GM18508 (cell line): ENCODE results near the gene GPER1.
"Not testable (repeated sequence)": the region's sequence is repeated elsewhere in the genome, so short reads cannot be mapped to it uniquely, and the experiment has no call there.

Source experiments
- ATAC-seq: cut with Tn5 transposase; IDR thresholded peaks from one replicate; pipeline ENCODE4 v1.9.1; 2021; ENCODE audit warnings: moderate number of reproducible peaks; ENCODE audit not compliant: insufficient read depth, unreplicated experiment

GPER1 gene

DNA sequence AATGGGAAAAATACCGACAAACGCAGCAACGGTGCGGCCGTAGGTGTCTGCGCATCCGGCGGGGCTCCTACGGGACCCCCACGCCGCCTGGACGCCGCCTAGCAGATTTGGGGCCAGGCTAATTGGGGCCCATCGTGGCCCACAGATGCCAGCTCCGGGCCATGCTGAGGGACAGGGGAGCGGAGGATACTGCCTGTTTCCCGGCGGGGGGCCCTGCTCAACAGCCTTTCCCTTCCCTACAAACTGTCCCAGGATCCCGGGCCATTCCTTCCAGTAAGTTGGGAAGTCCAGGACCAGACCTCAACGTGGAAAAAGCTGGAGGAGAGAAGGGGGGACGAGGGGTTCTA, 21.7 kb upstream of the GPER1 start:
- ATAC-seq = no peak

GRCh38 chr7:1068013-1068412, 19.9 kb upstream of the GPER1 start:
- no peak for ATAC-seq

DNA sequence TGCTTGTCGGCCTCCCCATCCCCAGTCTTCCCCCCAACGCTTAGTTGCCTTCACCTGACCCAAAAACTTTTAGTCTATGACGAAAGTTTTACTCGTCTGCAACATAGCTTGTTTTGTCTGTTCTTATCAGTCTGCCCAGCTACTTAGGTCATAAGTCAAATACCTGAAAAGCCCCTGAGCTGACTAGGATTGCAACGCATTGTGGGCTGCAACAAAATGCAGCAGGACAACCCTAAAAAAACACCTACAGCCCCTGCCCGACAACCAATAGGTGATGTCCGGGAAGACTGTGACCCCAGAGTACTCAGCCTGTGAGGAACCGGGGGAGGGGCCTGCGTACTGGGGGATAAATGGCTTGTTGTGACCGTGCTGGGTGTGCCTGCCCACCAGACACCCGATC, 19.3 kb upstream of the GPER1 start:
- no peak for ATAC-seq

- ATAC-seq = no peak
These were observed 17.3 kb upstream of the GPER1 start for GRCh38 chr7:1070544-1071011.

GRCh38 chr7:1071731-1072254, 16.1 kb upstream of the GPER1 start:
- ATAC-seq = no peak

- no peak for ATAC-seq
These were observed 14.6 kb upstream of the GPER1 start for GRCh38 chr7:1073142-1073977.

DNA sequence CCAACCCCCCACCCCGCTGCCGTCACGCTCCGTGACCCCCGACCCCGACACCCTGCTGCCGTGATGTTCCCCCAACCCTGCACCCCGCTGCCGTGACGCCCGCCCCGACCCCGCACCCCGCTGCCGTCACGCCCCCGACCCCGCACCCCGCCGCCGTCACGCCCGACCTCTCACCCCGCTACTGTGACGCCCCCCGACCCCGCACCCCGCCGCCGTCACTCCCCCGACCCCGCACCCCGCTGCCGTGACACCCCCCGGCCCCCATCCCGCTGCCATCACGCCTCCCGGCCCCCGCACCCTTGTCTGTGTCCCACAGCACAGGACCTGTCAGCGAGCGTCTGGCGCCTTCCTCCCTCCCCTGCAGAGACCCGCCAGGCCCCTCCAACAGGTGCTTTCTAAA, 13.9 kb upstream of the GPER1 start:
- not testable (repeated sequence) for ATAC-seq

GRCh38 chr7:1074593-1075431, 13.1 kb upstream of the GPER1 start:
- no peak for ATAC-seq

GRCh38 chr7:1076184-1077072, 11.5 kb upstream of the GPER1 start:
- no peak for ATAC-seq

DNA sequence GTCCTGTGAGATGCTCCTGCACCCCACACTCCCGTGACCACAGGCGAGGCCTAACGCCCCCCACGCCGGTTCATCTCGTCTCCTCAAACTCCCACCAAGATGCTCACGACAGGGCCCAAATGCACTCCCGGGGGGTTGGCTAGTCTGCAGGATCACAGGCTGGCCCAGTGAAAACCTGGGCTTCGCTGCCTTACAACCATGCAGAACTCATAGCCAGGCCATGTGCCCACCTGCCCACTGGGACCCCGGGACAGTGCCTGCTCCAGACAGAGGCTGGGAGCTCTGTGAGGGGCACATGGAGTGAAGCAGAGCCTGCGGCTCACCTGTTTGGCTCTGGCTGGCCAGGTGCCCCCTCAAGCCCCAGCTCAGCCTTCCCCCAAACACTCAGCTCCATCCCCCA, 9.4 kb upstream of the GPER1 start:
- no peak for ATAC-seq

- ATAC-seq = no peak
These were observed 8.9 kb upstream of the GPER1 start for GRCh38 chr7:1078985-1079384.

GRCh38 chr7:1079546-1079945, 8.4 kb upstream of the GPER1 start:
- no peak for ATAC-seq

GRCh38 chr7:1080252-1080920, 7.5 kb upstream of the GPER1 start:
- no peak for ATAC-seq

DNA sequence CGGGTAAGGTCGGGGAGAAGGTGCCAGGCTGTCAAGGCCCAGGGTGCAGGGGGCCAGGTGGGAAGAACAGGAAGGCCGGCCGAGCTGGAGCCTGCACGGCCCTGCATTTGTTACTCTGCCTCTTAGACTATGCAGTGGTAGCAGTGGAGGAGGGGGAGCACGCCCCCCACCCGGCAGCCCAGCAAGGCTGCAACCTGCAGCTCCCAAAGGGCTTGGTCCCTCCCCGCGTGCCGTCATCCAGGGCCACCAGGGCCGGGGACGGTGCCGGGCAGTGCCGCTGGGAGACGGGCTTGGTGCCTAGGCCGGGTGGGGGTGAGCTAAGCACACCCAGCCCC, 7.0 kb upstream of the GPER1 start:
- no peak for ATAC-seq

GRCh38 chr7:1081336-1081735, 6.6 kb upstream of the GPER1 start:
- ATAC-seq = no peak

DNA sequence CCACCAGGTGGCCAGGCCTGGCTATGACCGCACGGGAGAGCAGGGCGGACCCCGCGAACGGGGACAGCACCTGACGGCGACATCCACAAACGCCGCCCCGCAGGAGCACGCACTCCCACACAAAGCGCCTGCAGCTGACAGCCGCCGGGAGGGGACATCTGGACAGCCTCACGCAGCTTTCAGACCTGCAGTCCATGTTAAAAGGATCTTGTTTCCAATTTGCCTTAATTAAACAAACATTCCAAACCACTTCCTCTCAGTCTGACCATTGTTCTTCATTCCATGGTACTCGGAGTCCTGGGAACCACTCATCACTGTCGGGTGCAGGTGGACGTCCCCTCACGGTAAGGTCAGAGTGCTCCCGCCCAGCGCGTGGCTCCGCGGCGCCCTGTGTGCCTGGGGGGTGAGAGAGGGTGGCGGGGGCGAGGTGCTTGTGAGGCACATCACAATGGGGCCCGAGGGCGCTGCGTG, 5.9 kb upstream of the GPER1 start:
- ATAC-seq = no peak

GRCh38 chr7:1083729-1084657, 3.9 kb upstream of the GPER1 start:
- ATAC-seq = no peak

DNA sequence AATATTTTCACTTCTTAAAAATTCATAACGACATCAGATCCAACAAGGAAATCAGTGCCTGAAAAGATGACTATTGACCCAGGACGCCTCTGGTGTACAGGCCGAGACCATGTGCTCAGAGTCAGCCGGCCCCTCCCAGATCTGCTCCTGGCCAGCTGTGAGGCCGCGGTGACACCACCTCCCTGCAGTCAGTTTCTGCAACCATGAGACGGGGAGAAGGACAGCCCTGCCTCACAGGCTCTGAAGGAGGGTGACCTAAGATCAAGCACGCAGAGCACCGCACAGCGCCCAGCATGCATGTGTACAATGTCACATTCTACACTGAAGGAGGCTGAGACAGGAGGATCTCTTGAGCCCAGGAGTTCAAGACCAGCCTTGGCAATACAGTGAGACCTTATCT, 2.6 kb upstream of the GPER1 start:
- ATAC-seq = no peak

DNA sequence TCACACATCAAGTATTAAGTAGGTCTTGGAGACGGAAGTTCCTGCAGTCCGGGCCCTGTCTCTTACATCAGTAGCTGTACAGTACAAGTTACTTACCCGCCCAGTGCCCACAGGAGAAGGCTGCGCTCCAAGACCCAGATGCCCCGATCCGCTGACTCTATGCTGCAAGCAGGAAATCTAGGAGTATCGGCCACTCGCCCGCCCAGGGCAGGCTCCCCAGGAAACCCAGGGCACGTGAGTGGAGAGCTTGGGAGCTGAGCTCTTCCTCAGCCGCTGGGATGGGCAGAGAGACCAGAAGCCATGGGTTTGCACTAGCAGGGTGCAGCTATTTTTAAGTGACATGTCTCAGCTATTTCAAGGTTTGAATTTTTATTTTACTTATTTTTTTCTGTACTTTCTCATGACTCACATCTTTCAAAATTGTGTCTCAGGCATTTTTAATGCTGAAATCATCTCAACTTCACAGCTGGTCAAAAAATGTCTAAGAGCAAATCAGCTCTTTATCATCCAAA, 1.9 kb upstream of the GPER1 start:
- no peak for ATAC-seq
